ENCODE data around the gene SBF1.
"Not testable (repeated sequence)": the region's sequence is repeated elsewhere in the genome, so short reads cannot be mapped to it uniquely, and the experiment has no call there.

DNA sequence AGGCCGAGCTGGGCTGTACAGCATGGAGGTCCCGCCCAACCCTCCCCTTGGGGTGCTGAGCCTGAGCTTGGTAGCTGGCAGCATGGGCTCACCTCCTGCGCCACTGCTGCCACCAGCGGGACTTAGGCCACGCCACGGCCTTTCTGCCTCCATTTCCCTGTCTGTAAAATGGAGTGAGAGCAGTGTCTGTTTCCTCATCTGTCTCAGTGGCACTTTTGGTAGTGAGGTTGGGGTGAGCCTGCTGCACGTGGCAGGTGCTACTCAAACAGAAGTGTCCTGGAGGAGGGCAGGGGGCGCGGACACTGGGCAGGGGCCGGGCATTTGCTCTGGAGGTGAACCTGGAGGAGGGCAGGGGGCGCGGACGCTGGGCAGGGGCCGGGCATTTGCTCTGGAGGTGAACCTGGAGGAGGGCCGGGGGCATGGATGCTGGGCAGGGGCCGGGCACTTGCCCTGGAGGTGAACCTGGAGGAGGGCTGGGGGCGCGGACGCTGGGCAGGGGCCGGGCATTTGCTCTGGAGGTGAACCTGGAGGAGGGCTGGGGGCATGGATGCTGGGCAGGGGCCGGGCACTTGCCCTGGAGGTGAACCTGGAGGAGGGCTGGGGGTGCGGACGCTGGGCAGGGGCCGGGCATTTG is 41.8 kb downstream of the SBF1 start:
- not testable (repeated sequence) for TF ChIP-seq CTCF (conservative IDR thresholded peaks at IDR 0.05 in 1 of 2, IDR thresholded peaks at IDR 0.05 in 1 of 2; ENCODE audit: low read depth in 1 of 2, low read length in 2 of 2); EZH2 (IDR thresholded peaks at IDR 0.05; ENCODE audit: low read length, missing control alignments)
